Measurements from ENCODE around the gene RPL10.

Gene RPL10

GRCh38 chrX:154397888-154398667 is at the start of gene RPL10:
Gene RPL10, plus strand, starts transcription at chrX:154398377. Its CDS starts 143 bp downstream, at chrX:154398520.
- DNase-seq (ENCODE audit: low read depth in 2 of 2): peak; percentile 85 to 89

GRCh38 chrX:154348646-154349358 is 49.4 kb upstream of the RPL10 start:
- DNase-seq (ENCODE audit: low read depth in 2 of 2): no peak

GRCh38 chrX:154349359-154349935 is 48.7 kb upstream of the RPL10 start:
- DNase-seq (ENCODE audit: low read depth in 2 of 2): no peak

GRCh38 chrX:154349979-154350378 is 48.2 kb upstream of the RPL10 start:
- DNase-seq (ENCODE audit: low read depth in 2 of 2): no peak

- DNase-seq (ENCODE audit: low read depth in 2 of 2): no peak
Observed at GRCh38 chrX:154350429-154351182, 47.6 kb upstream of the RPL10 start.

GRCh38 chrX:154351183-154352011 is 46.8 kb upstream of the RPL10 start:
- DNase-seq (ENCODE audit: low read depth in 2 of 2): no peak

GRCh38 chrX:154352012-154352401 is 46.2 kb upstream of the RPL10 start:
- no peak for DNase-seq (ENCODE audit: low read depth in 2 of 2)

GRCh38 chrX:154352466-154352865 is 45.7 kb upstream of the RPL10 start:
- DNase-seq (ENCODE audit: low read depth in 2 of 2): no peak

- no peak for DNase-seq (ENCODE audit: low read depth in 2 of 2)
Observed at GRCh38 chrX:154353172-154353843, 44.9 kb upstream of the RPL10 start.

- DNase-seq (ENCODE audit: low read depth in 2 of 2): no peak
Observed at GRCh38 chrX:154354013-154354412, 44.2 kb upstream of the RPL10 start.

GRCh38 chrX:154354516-154354915 is 43.7 kb upstream of the RPL10 start:
- no peak for DNase-seq (ENCODE audit: low read depth in 2 of 2)

GRCh38 chrX:154355094-154355775 is 42.9 kb upstream of the RPL10 start:
- no peak for DNase-seq (ENCODE audit: low read depth in 2 of 2)

GRCh38 chrX:154355776-154356140 is 42.4 kb upstream of the RPL10 start:
- DNase-seq (ENCODE audit: low read depth in 2 of 2): no peak

GRCh38 chrX:154356596-154356995 is 41.6 kb upstream of the RPL10 start:
- DNase-seq (ENCODE audit: low read depth in 2 of 2): no peak

- no peak for DNase-seq (ENCODE audit: low read depth in 2 of 2)
Observed at GRCh38 chrX:154357205-154357604, 41.0 kb upstream of the RPL10 start.

- DNase-seq (ENCODE audit: low read depth in 2 of 2): no peak
Observed at GRCh38 chrX:154358011-154358410, 40.2 kb upstream of the RPL10 start.

- DNase-seq (ENCODE audit: low read depth in 2 of 2): no peak
Observed at GRCh38 chrX:154358829-154359228, 39.3 kb upstream of the RPL10 start.

GRCh38 chrX:154359362-154360154 is 38.6 kb upstream of the RPL10 start:
- no peak for DNase-seq (ENCODE audit: low read depth in 2 of 2)

GRCh38 chrX:154360155-154360713 is 37.9 kb upstream of the RPL10 start:
- DNase-seq (ENCODE audit: low read depth in 2 of 2): no peak
